ENCODE measurements around the gene CTNNA3.

- TF ChIP-seq POLR2AphosphoS5 (IDR thresholded peaks at IDR 0.05): no peak
- TF ChIP-seq POLR2A (IDR thresholded peaks at IDR 0.05): no peak
Observed at GRCh38 chr10:66204838-66205237, 1491.2 kb downstream of the CTNNA3 start.

Data from upper lobe of left lung (tissue), 4 donors.